IMR-90 (cell line): Measurements from ENCODE around the gene RAB5B. TPM values are rescaled to one million over a fixed set of nuclear protein-coding genes. Genes with fewer than 3 reads are reported as not detected.

Experiments used
- ATAC-seq: fragments of 200-7000 bp; cut with Tn5 transposase; 2 replicates; pipeline ENCODE4 v1.9.1; 2020; ENCODE audit warnings: low read depth, mild to moderate bottlenecking, moderate library complexity
- BruUV-seq: library from RNA; stranded (reverse); fragments of 400-500 nt; replicated peaks from 2 replicates; lab custom pipeline; 2021; lab: Mats Ljungman, UMichigan
- CTCF ChIA-PET: fragments of 300-600 bp; formaldehyde crosslinking; extraction: SDS; loops from one replicate; lab custom pipeline; 2021; ENCODE audit warnings: antibody characterized with exemption; lab: Yijun Ruan, JAX
- POLR2A ChIA-PET: fragments of 300-600 bp; sonication (Branson Sonifier 250); formaldehyde crosslinking; loops from one replicate; lab custom pipeline; 2022; ENCODE audit warnings: antibody characterized with exemption; ENCODE audit not compliant: unreplicated experiment; lab: Charles Lee
- DNase-seq: peaks from one replicate; pipeline ENCODE4 v3.0.0; 2013
- H2AFZ ChIP-seq: replicated peaks from 2 replicates; pipeline ENCODE3; 2013; ENCODE audit warnings: low read length, mild to moderate bottlenecking; ENCODE audit not compliant: poor library complexity
- H2AK5ac ChIP-seq: 2 replicates; pipeline ENCODE4 v1.6.1; 2013; ENCODE audit warnings: low read depth, low read length, inconsistent platforms
- H2AK9ac ChIP-seq: replicated peaks from 2 replicates; pipeline ENCODE3; 2013; ENCODE audit warnings: mild to moderate bottlenecking, low read depth, low read length, moderate library complexity; ENCODE audit not compliant: poor library complexity
- H2BK120ac ChIP-seq: 2 replicates; pipeline ENCODE4 v1.6.1; 2013; ENCODE audit warnings: low read depth, low read length, inconsistent platforms
- H2BK15ac ChIP-seq: 3 replicates; pipeline ENCODE4 v1.6.1; 2013; ENCODE audit warnings: low read depth, low read length, inconsistent platforms
- H2BK20ac ChIP-seq: 2 replicates; pipeline ENCODE4 v1.6.1; 2013; ENCODE audit warnings: low read depth, mild to moderate bottlenecking, inconsistent platforms, low read length, moderate library complexity
- H2BK5ac ChIP-seq: 2 replicates; pipeline ENCODE4 v1.6.1; 2013; ENCODE audit warnings: mild to moderate bottlenecking, low read depth, low read length, inconsistent platforms; ENCODE audit not compliant: poor library complexity, severe bottlenecking
- H3K14ac ChIP-seq: replicated peaks from 2 replicates; pipeline ENCODE4 v1.6.1; 2013; ENCODE audit warnings: low read depth, low read length, inconsistent platforms
- H3K18ac ChIP-seq: 2 replicates; pipeline ENCODE4 v1.6.1; 2013; ENCODE audit warnings: low read depth, low read length, control low read depth
- H3K23ac ChIP-seq: 2 replicates; pipeline ENCODE4 v1.6.1; 2013; ENCODE audit warnings: low read depth, low read length, inconsistent platforms
- H3K27ac ChIP-seq: 2 replicates; pipeline ENCODE4 v1.5.1; 2013; ENCODE audit warnings: mild to moderate bottlenecking, control low read depth, low read length; ENCODE audit not compliant: insufficient read depth
- H3K27me3 ChIP-seq: 2 replicates; pipeline ENCODE4 v1.6.1; 2013; ENCODE audit warnings: low read length; ENCODE audit not compliant: control insufficient read depth, insufficient read depth
- H3K36me3 ChIP-seq: 2 replicates; pipeline ENCODE4 v1.6.1; 2013; ENCODE audit warnings: low read length, mixed read lengths; ENCODE audit not compliant: control insufficient read depth, insufficient read depth
- H3K4ac ChIP-seq: 2 replicates; pipeline ENCODE4 v1.6.1; 2013; ENCODE audit warnings: low read depth, low read length, inconsistent platforms
- H3K4me1 ChIP-seq: 2 replicates; pipeline ENCODE4 v1.6.1; 2013; ENCODE audit warnings: low read length, mixed read lengths; ENCODE audit not compliant: control insufficient read depth, insufficient read depth
- H3K4me2 ChIP-seq: 2 replicates; pipeline ENCODE4 v1.6.1; 2013; ENCODE audit warnings: low read depth, mild to moderate bottlenecking, control low read depth, low read length, moderate library complexity
- H3K4me3 ChIP-seq: 2 replicates; pipeline ENCODE4 v1.5.1; 2013; ENCODE audit warnings: low read depth, mild to moderate bottlenecking, control low read depth, low read length, moderate library complexity; ENCODE audit not compliant: insufficient read depth
- H3K56ac ChIP-seq: 2 replicates; pipeline ENCODE4 v1.6.1; 2013; ENCODE audit warnings: low read length, inconsistent platforms; ENCODE audit not compliant: insufficient read depth; ENCODE audit errors: extremely low read depth
- H3K79me1 ChIP-seq, 2 experiments: 2 replicates each; pipeline ENCODE4 v1.6.1; 2013; ENCODE audit warnings: low read length in 2 of 2, inconsistent platforms in 1 of 2, low read depth in 1 of 2
- H3K9ac ChIP-seq: 2 replicates; pipeline ENCODE4 v1.6.1; 2013; ENCODE audit warnings: low read depth, low read length, control low read depth
- H3K9me1 ChIP-seq: 2 replicates; pipeline ENCODE4 v1.6.1; 2013; ENCODE audit warnings: low read length, inconsistent platforms; ENCODE audit not compliant: insufficient read depth
- H3K9me3 ChIP-seq: 2 replicates; pipeline ENCODE4 v1.6.1; 2013; ENCODE audit warnings: low read length; ENCODE audit not compliant: control insufficient read depth, insufficient read depth
- H4K20me1 ChIP-seq: 2 replicates; pipeline ENCODE4 v1.6.1; 2013; ENCODE audit warnings: low read length, inconsistent platforms; ENCODE audit not compliant: insufficient read depth
- H4K5ac ChIP-seq: 2 replicates; pipeline ENCODE4 v1.6.1; 2013; ENCODE audit warnings: mild to moderate bottlenecking, low read depth, low read length, control low read depth
- H4K8ac ChIP-seq, 2 experiments: 2 replicates each; pipeline ENCODE4 v1.6.1; 2013; ENCODE audit warnings: low read depth in 2 of 2, low read length in 2 of 2, control low read depth in 1 of 2, inconsistent platforms in 1 of 2
- H4K91ac ChIP-seq: 2 replicates; pipeline ENCODE4 v1.6.1; 2013; ENCODE audit warnings: low read depth, low read length, inconsistent platforms; ENCODE audit not compliant: insufficient read depth
- CEBPB ChIP-seq: IDR thresholded peaks from 2 replicates; pipeline ENCODE4 v1.6.1; 2012; ENCODE audit warnings: low read depth, low read length, improper control_type of control experiment
- FOS ChIP-seq: fragments of 150-350 bp; IDR thresholded peaks from 2 replicates; pipeline ENCODE4 v1.6.1; 2016; ENCODE audit warnings: low read depth, low read length
- MAZ ChIP-seq: IDR thresholded peaks from 2 replicates; pipeline ENCODE4 v1.6.1; 2012; ENCODE audit warnings: low read depth, mild to moderate bottlenecking, low read length, improper control_type of control experiment, moderate library complexity, borderline replicate concordance
- POLR2A ChIP-seq: IDR thresholded peaks from 2 replicates; pipeline ENCODE4 v1.6.1; 2012; ENCODE audit warnings: mild to moderate bottlenecking, low read depth, low read length
- SMC3 ChIP-seq: fragments of 150-350 bp; IDR thresholded peaks from 2 replicates; pipeline ENCODE4 v1.6.1; 2016; ENCODE audit warnings: low read depth, mild to moderate bottlenecking, antibody characterized with exemption, low read length, moderate library complexity
- WGBS, 2 experiments: methylation state at CpG; one replicate each; pipeline versions ENCODE4 v1.1.5 to v1.1.7; 2013; ENCODE audit warnings: missing lambda C conversion rate in 2 of 2; ENCODE audit not compliant: insufficient read length in 1 of 2; ENCODE audit errors: extremely low coverage in 2 of 2; 5-methylcytosine and 5-hydroxymethylcytosine counted together
- dilution Hi-C: fragments of 300-500 bp; cut with HindIII; formaldehyde crosslinking; loops from one replicate; pipeline ENCODE4 v1.14.3; 2018; ENCODE audit warnings: low sequenced_read_pairs; ENCODE audit not compliant: unreplicated experiment
- in situ Hi-C: fragments of 300-500 bp; cut with MboI; formaldehyde crosslinking; loops from 3 replicates; pipeline ENCODE4 v1.14.3; 2019; ENCODE audit warnings: low sequenced_read_pairs, inconsistent platforms, mixed read lengths
- intact Hi-C: fragments of 100-400 bp; cut with micrococcal nuclease; formaldehyde crosslinking; loops from 2 replicates; pipeline ENCODE4 v1.10.0; 2022
- polyA plus RNA-seq, 3 experiments: library from polyadenylated mRNA; depleted of rRNA; stranded (reverse); fragments of >200 nt; gene quantifications; 2 replicates each; pipeline ENCODE4 v1.2.3, GENCODE V29; 2012; ENCODE audit warnings: low replicate concordance in 1 of 3
- total RNA-seq: library from RNA; depleted of rRNA; stranded (reverse); fragments of >200 nt; gene quantifications from 2 replicates; pipeline ENCODE4 v1.2.3, GENCODE V29; 2012

Gene RAB5B
- total and polyA plus RNA-seq, 2 of the 4 experiments (the other 2 are of a cell fraction): 56.5 to 99.2 TPM

- WGBS, 2 experiments: no CpG with 5 or more reads among the region's 7 CpGs
- ChIA-PET CTCF (no interaction called here), POLR2A (no interaction called here)
- no peak overlapping the region for H3K56ac ChIP-seq
- no peak overlapping the region for H2BK15ac ChIP-seq
- peak overlapping the region; percentile 85 for H2AK9ac ChIP-seq
- peaks cover 5% of the 10 kb centered on the region; the same call in 1 of the 2 replicates for H4K20me1 ChIP-seq
- intact Hi-C loops (no loop called here), in situ Hi-C loops (no loop called here), dilution Hi-C loops (no loop called here)
- peak; percentile 52; the same call in 1 of the 2 replicates for TF ChIP-seq POLR2A
- TF ChIP-seq FOS: 0 out of 2 replicates have a peak, but pooled peaks have one; percentile 58
- no peak for TF ChIP-seq SMC3
- TF ChIP-seq MAZ: peak; percentile 56
- TF ChIP-seq CEBPB: peak; percentile 53
- H2AK5ac ChIP-seq: peak overlapping the region; percentile 96; the same call in 1 of the 2 replicates
- no peak overlapping the region for H4K5ac ChIP-seq
- H3K4me2 ChIP-seq: no peak overlapping the region
- peaks cover 13% of the 10 kb centered on the region for H3K4me1 ChIP-seq
- H3K4me3 ChIP-seq: no peak overlapping the region
- H3K9me1 ChIP-seq: peaks cover 10% of the 10 kb centered on the region; the same call in 1 of the 2 replicates
- H3K27me3 ChIP-seq: no peaks in the 10 kb centered on the region
- H3K27ac ChIP-seq: peak overlapping the region; percentile 68
- H3K4ac ChIP-seq: peak overlapping the region; percentile 91
- no peak overlapping the region; the same call in 1 of the 2 replicates for H4K91ac ChIP-seq
- peak; percentile 85 for DNase-seq
- peak overlapping the region; percentile 93 for H2BK5ac ChIP-seq
- H2BK20ac ChIP-seq: 0 out of 2 replicates have a peak overlapping the region, but pooled peaks have one; percentile 29
- H3K36me3 ChIP-seq: peaks cover 5% of the 10 kb centered on the region
- no TSS peak for BruUV-seq
- H4K8ac ChIP-seq: peak overlapping the region; percentile 61 to 77; a peak in 2 of 4 replicates
- H3K9me3 ChIP-seq: no peaks in the 10 kb centered on the region
- peak overlapping the region; percentile 7; the same call in 1 of the 2 replicates for H3K18ac ChIP-seq
- peaks cover 10 to 66% of the 10 kb centered on the region in 2 experiments; a peak in 3 of 4 replicates for H3K79me1 ChIP-seq
- H2AFZ ChIP-seq: no peak overlapping the region
- H3K9ac ChIP-seq: no peak overlapping the region; the same call in 1 of the 2 replicates
- H2BK120ac ChIP-seq: peak overlapping the region; percentile 64; the same call in 1 of the 2 replicates
- no peak overlapping the region for H3K14ac ChIP-seq
- ATAC-seq: no peak
- no peak overlapping the region for H3K23ac ChIP-seq
Observed at GRCh38 chr12:55970775-55971174, 3.1 kb upstream of the RAB5B start.
